ENCODE data around the gene GPC1.

GPC1 gene

GRCh38 chr2:240435948-240436682 lies 652 bp downstream of the GPC1 start:
- no peak for TF ChIP-seq CTCF (conservative IDR thresholded peaks at IDR 0.05; ENCODE audit: control insufficient read depth, insufficient read depth, low read depth, low read length)
- no peak for DNase-seq (ENCODE audit: low read depth)
- H3K4me3 ChIP-seq (ENCODE audit: control insufficient read depth, low read depth, low read length) = peak overlapping the region; percentile 69

GRCh38 chr2:240436683-240437550 lies 1.5 kb downstream of the GPC1 start:
- no peak for TF ChIP-seq CTCF (conservative IDR thresholded peaks at IDR 0.05; ENCODE audit: control insufficient read depth, insufficient read depth, low read depth, low read length)
- H3K4me3 ChIP-seq (ENCODE audit: control insufficient read depth, low read depth, low read length) = peak overlapping the region; percentile 69
- DNase-seq (ENCODE audit: low read depth) = peak; percentile 38

GRCh38 chr2:240437551-240437860 lies 2.0 kb downstream of the GPC1 start:
- no peak for TF ChIP-seq CTCF (conservative IDR thresholded peaks at IDR 0.05; ENCODE audit: control insufficient read depth, insufficient read depth, low read depth, low read length)
- peak overlapping the region; percentile 69 for H3K4me3 ChIP-seq (ENCODE audit: control insufficient read depth, low read depth, low read length)
- no peak for DNase-seq (ENCODE audit: low read depth)

GRCh38 chr2:240437861-240438809 lies 2.7 kb downstream of the GPC1 start:
- H3K4me3 ChIP-seq (ENCODE audit: control insufficient read depth, low read depth, low read length) = peak overlapping the region; percentile 69
- peak; percentile 60 for DNase-seq (ENCODE audit: low read depth)
- TF ChIP-seq CTCF (conservative IDR thresholded peaks at IDR 0.05; ENCODE audit: control insufficient read depth, insufficient read depth, low read depth, low read length) = peak; percentile 84

- TF ChIP-seq CTCF (conservative IDR thresholded peaks at IDR 0.05; ENCODE audit: control insufficient read depth, insufficient read depth, low read depth, low read length) = no peak
- no peak overlapping the region for H3K4me3 ChIP-seq (ENCODE audit: control insufficient read depth, low read depth, low read length)
- no peak for DNase-seq (ENCODE audit: low read depth)
Observed at GRCh38 chr2:240438810-240439697, 3.6 kb downstream of the GPC1 start.
